Skeletal muscle tissue (tissue), 4 donors: Measurements from ENCODE around the gene ZFYVE1. TPM values are rescaled to one million over a fixed set of nuclear protein-coding genes. Genes with fewer than 3 reads are reported as not detected.
"Not testable (repeated sequence)": the region's sequence is repeated elsewhere in the genome, so short reads cannot be mapped to it uniquely, and the experiment has no call there.

Experiments
- H3K27ac ChIP-seq: one replicate; pipeline ENCODE4 v1.7.0; 2013; ENCODE audit warnings: mild to moderate bottlenecking, low read depth, low read length, inconsistent platforms
- H3K27me3 ChIP-seq, 3 donors: one replicate each; pipeline ENCODE4 v1.7.0; 2013; ENCODE audit warnings: low read length in 3 of 3; ENCODE audit not compliant: control insufficient read depth in 3 of 3, insufficient read depth in 3 of 3
- H3K36me3 ChIP-seq, 3 donors: one replicate each; pipeline ENCODE4 v1.7.0; 2013; ENCODE audit warnings: low read length in 3 of 3; ENCODE audit not compliant: control insufficient read depth in 3 of 3, insufficient read depth in 3 of 3
- H3K4me1 ChIP-seq, 3 donors: one replicate each; pipeline ENCODE4 v1.7.0; 2013; ENCODE audit warnings: low read length in 3 of 3, mild to moderate bottlenecking in 3 of 3; ENCODE audit not compliant: control insufficient read depth in 3 of 3, insufficient read depth in 3 of 3
- H3K4me3 ChIP-seq, 3 donors: one replicate each; pipeline ENCODE4 v1.7.0; 2013; ENCODE audit warnings: low read length in 3 of 3
- H3K9ac ChIP-seq, 3 donors: one replicate each; pipeline ENCODE4 v1.7.0; 2013; ENCODE audit warnings: low read length in 3 of 3, mild to moderate bottlenecking in 3 of 3, moderate library complexity in 2 of 3, low read depth in 1 of 3
- H3K9me3 ChIP-seq, 3 donors: one replicate each; pipeline ENCODE4 v1.7.0; 2013; ENCODE audit warnings: low read length in 3 of 3; ENCODE audit not compliant: control insufficient read depth in 3 of 3
- total RNA-seq: library from RNA; depleted of rRNA; stranded (reverse); fragments of >200 nt; gene quantifications from one replicate; pipeline ENCODE4 v1.2.3, GENCODE V29; 2014
- donor health status: Osteomylitis.

The ZFYVE1 gene
- total RNA-seq, 1 donor from 2014 or later, result 11.5 TPM

- Histone ChIP-seq H3K27ac (no peak overlapping the region), H3K9ac (no peak overlapping the region)
These were observed 61.7 kb downstream of the ZFYVE1 start for GRCh38 chr14:72965249-72965648.

DNA sequence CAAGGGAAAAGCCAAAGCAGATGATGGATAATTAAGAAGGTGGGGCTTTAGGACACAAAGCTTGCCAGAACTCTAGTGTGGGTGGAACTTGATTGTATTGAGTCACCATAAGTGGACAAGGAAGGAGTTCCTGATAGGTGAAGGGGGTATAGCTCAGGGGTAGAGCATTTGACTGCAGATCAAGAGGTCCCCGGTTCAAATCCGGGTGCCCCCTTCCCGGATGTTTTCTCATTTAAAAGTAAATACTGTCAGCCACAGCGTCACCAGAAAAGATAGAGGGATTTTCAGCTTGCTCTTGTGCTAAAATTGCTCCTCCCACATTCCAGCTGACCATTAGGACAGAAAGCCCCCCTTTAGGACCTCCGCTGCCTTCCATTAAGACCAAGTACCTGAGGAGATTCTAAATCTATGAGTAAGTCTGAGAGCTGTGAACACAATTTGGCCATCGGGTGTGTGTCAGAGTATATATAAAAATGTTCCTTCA is 64.0 kb downstream of the ZFYVE1 start:
- Histone ChIP-seq H3K4me1 (no peaks in the 10 kb centered on the region), H3K27me3 (no peaks in the 10 kb centered on the region), H3K4me3 (no peak overlapping the region), H3K9me3 (no peaks in the 10 kb centered on the region), H3K36me3 (peaks cover 8 to 17% (median 9%) of the 10 kb centered on the region in 3 donors), H3K9ac (no peak overlapping the region), H3K27ac (no peak overlapping the region)

More at GRCh38 chr14:72965249-72965648, 61.7 kb downstream of the ZFYVE1 start:
- Histone ChIP-seq H3K4me1 (no peaks in the 10 kb centered on the region), H3K27me3 (no peaks in the 10 kb centered on the region), H3K4me3 (no peak overlapping the region), H3K9me3 (no peaks in the 10 kb centered on the region), H3K36me3 (peaks cover 10 to 18% (median 11%) of the 10 kb centered on the region in 3 donors)

GRCh38 chr14:72962336-72962754 is 64.6 kb downstream of the ZFYVE1 start:
- not testable (repeated sequence) for H3K27ac ChIP-seq, H3K4me3 ChIP-seq, H3K9me3 ChIP-seq, H3K4me1 ChIP-seq, H3K27me3 ChIP-seq, H3K9ac ChIP-seq
- peaks cover 8 to 17% (median 9%) of the 10 kb centered on the region in 3 donors for H3K36me3 ChIP-seq

- no peak overlapping the region for H3K27ac ChIP-seq
- H3K4me3 ChIP-seq, result no peak overlapping the region
- H3K27me3 ChIP-seq, result no peaks in the 10 kb centered on the region
- no peak overlapping the region for H3K9ac ChIP-seq
- no peaks in the 10 kb centered on the region for H3K9me3 ChIP-seq
- H3K36me3 ChIP-seq, result peaks cover 8 to 19% (median 9%) of the 10 kb centered on the region in 3 donors
- H3K4me1 ChIP-seq, result no peaks in the 10 kb centered on the region
These were observed 65.1 kb downstream of the ZFYVE1 start for GRCh38 chr14:72961579-72962335.

GRCh38 chr14:72961016-72961415 is 65.9 kb downstream of the ZFYVE1 start:
- not testable (repeated sequence) for H3K27ac ChIP-seq, H3K9ac ChIP-seq, H3K4me1 ChIP-seq, H3K4me3 ChIP-seq, H3K9me3 ChIP-seq, H3K27me3 ChIP-seq
- peaks cover 14 to 23% (median 15%) of the 10 kb centered on the region in 3 donors for H3K36me3 ChIP-seq

GRCh38 chr14:72958548-72958947 is 68.4 kb downstream of the ZFYVE1 start:
- H3K4me3 ChIP-seq, result no peak overlapping the region
- peaks cover 21 to 34% (median 29%) of the 10 kb centered on the region in 3 donors for H3K36me3 ChIP-seq
- no peaks in the 10 kb centered on the region for H3K9me3 ChIP-seq
- no peak overlapping the region for H3K27ac ChIP-seq
- H3K9ac ChIP-seq, result no peak overlapping the region
- no peaks in the 10 kb centered on the region for H3K27me3 ChIP-seq
- no peaks in the 10 kb centered on the region for H3K4me1 ChIP-seq

GRCh38 chr14:72957213-72957612 is 69.7 kb downstream of the ZFYVE1 start:
- no peaks in the 10 kb centered on the region for H3K27me3 ChIP-seq
- H3K9ac ChIP-seq, result no peak overlapping the region
- no peak overlapping the region for H3K4me3 ChIP-seq
- H3K9me3 ChIP-seq, result no peaks in the 10 kb centered on the region
- no peaks in the 10 kb centered on the region for H3K4me1 ChIP-seq
- peaks cover 21 to 34% (median 29%) of the 10 kb centered on the region in 3 donors for H3K36me3 ChIP-seq
- no peak overlapping the region for H3K27ac ChIP-seq

GRCh38 chr14:72956741-72957140 is 70.2 kb downstream of the ZFYVE1 start:
- not testable (repeated sequence) for H3K4me1 ChIP-seq, H3K9ac ChIP-seq, H3K9me3 ChIP-seq, H3K27me3 ChIP-seq, H3K27ac ChIP-seq, H3K4me3 ChIP-seq
- peaks cover 24 to 35% (median 30%) of the 10 kb centered on the region in 3 donors for H3K36me3 ChIP-seq

- peaks cover 24 to 25% (median 25%) of the 10 kb centered on the region in 3 donors for H3K36me3 ChIP-seq
These were observed 74.7 kb downstream of the ZFYVE1 start for GRCh38 chr14:72952171-72952570.

DNA sequence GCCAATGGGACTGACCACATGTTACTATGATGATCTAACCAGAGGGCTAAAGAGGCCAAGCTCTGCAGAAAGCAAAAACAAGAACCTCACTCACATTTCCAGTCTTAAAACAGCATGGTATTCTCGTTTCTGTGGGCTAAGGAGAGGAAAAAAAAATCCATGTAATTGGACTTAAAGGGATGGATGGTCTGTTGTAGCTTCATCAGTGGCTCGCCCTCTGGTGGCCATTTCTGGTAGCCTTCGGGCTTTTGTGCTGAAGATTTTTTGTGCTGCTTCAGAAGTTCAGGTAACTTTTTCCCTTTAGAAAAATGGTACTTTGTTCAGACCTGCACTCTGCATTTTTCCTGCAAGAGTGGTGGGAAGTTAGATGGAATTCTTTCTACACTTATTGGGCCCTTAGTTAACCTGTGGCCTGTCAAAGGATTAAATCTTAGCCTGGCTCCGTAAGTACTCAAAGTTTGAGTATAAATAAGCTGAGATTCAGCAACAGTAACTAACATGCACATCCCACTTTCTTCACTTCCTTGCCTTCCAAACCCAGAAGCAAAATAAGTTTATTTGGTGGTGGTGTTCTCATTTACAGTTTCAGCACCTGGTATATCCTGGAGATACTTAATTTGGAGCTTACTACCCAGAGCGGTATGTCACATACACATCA is 78.3 kb downstream of the ZFYVE1 start:
- Histone ChIP-seq H3K9ac (no peak overlapping the region), H3K36me3 (peaks cover 13 to 28% (median 20%) of the 10 kb centered on the region in 3 donors), H3K27me3 (no peaks in the 10 kb centered on the region), H3K4me3 (no peak overlapping the region), H3K4me1 (no peaks in the 10 kb centered on the region), H3K9me3 (no peaks in the 10 kb centered on the region), H3K27ac (no peak overlapping the region)

More at GRCh38 chr14:72952171-72952570, 74.7 kb downstream of the ZFYVE1 start:
- Histone ChIP-seq H3K27me3 (no peaks in the 10 kb centered on the region), H3K4me1 (no peaks in the 10 kb centered on the region), H3K9me3 (no peaks in the 10 kb centered on the region), H3K9ac (no peak overlapping the region), H3K27ac (no peak overlapping the region), H3K4me3 (no peak overlapping the region)
